PC-9 (cell line): Measurements from ENCODE around the gene FBN3. TPM values are rescaled to one million over a fixed set of nuclear protein-coding genes. Genes with fewer than 3 reads are reported as not detected.

ENCODE experiments used
- BruUV-seq: library from RNA; stranded (reverse); fragments of 400-500 nt; replicated peaks from 2 replicates; lab custom pipeline; 2021; lab: Mats Ljungman, UMichigan
- CTCF ChIA-PET: fragments of 300-600 bp; sonication (Branson Sonifier 250); formaldehyde crosslinking; loops from one replicate; lab custom pipeline; 2022; ENCODE audit warnings: antibody characterized with exemption; lab: Charles Lee
- POLR2A ChIA-PET: fragments of 300-600 bp; sonication (Branson Sonifier 250); formaldehyde crosslinking; loops from one replicate; lab custom pipeline; 2022; ENCODE audit warnings: antibody characterized with exemption; ENCODE audit not compliant: unreplicated experiment; lab: Charles Lee
- DNase-seq, 2 experiments: peaks; one replicate each; pipeline versions ENCODE4 v3.0.0 to v3.0.0-alpha.2; 2015 to 2022; ENCODE audit warnings: mixed read lengths in 1 of 2
- H2AFZ ChIP-seq: fragments of 200-600 bp; sonication (generic); 2 replicates; pipeline ENCODE4 v1.8.1; 2017; ENCODE audit warnings: antibody characterized with exemption
- H3F3A ChIP-seq: fragments of 200-600 bp; sonication (generic); 2 replicates; pipeline ENCODE4 v1.8.1; 2017; ENCODE audit warnings: antibody characterized with exemption, mild to moderate bottlenecking, low read depth; ENCODE audit not compliant: insufficient read depth
- H3K27ac ChIP-seq: fragments of 200-600 bp; sonication (generic); 2 replicates; pipeline ENCODE4 v1.6.1; 2016; ENCODE audit warnings: mixed run types
- H3K27me3 ChIP-seq: fragments of 200-600 bp; sonication (generic); 2 replicates; pipeline ENCODE4 v1.6.1; 2016; ENCODE audit warnings: low read depth, mixed run types; ENCODE audit not compliant: insufficient read depth
- H3K36me3 ChIP-seq: fragments of 200-600 bp; sonication (generic); 2 replicates; pipeline ENCODE4 v1.6.1; 2016; ENCODE audit warnings: low read depth, mixed run types
- H3K4me1 ChIP-seq: fragments of 200-600 bp; sonication (generic); replicated peaks from 2 replicates; pipeline ENCODE4 v1.6.1; 2016; ENCODE audit warnings: mixed run types; ENCODE audit not compliant: insufficient read depth
- H3K4me2 ChIP-seq: fragments of 200-600 bp; sonication (generic); 2 replicates; pipeline ENCODE4 v1.6.1; 2017; ENCODE audit warnings: mixed run types
- H3K4me3 ChIP-seq: fragments of 200-600 bp; sonication (generic); 2 replicates; pipeline ENCODE4 v1.6.1; 2016; ENCODE audit warnings: mixed run types
- H3K79me2 ChIP-seq: fragments of 200-600 bp; sonication (generic); 2 replicates; pipeline ENCODE4 v1.6.1; 2017; ENCODE audit warnings: low read depth, mixed run types
- H3K9me2 ChIP-seq: fragments of 200-600 bp; sonication (generic); 2 replicates; pipeline ENCODE4 v1.8.1; 2017; ENCODE audit warnings: mild to moderate bottlenecking; ENCODE audit not compliant: insufficient read depth
- H3K9me3 ChIP-seq: fragments of 200-600 bp; sonication (generic); 2 replicates; pipeline ENCODE4 v1.8.1; 2016; ENCODE audit warnings: low read depth; ENCODE audit not compliant: insufficient read depth
- H4K20me1 ChIP-seq: fragments of 200-600 bp; sonication (generic); 2 replicates; pipeline ENCODE4 v1.8.1; 2017; ENCODE audit not compliant: insufficient read depth
- CTCF ChIP-seq: fragments of 200-600 bp; sonication (generic); conservative IDR thresholded peaks from 2 replicates; pipeline ENCODE4 v1.6.1; 2017; ENCODE audit warnings: mixed run types, antibody characterized with exemption, mild to moderate bottlenecking, moderate library complexity
- EZH2 ChIP-seq: fragments of 200-600 bp; sonication (generic); IDR thresholded peaks from 2 replicates; pipeline ENCODE4 v1.8.0; 2017; ENCODE audit warnings: antibody characterized with exemption, low read depth
- intact Hi-C: fragments of 100-400 bp; cut with micrococcal nuclease; formaldehyde crosslinking; loops from one replicate; pipeline ENCODE4 v1.10.0; 2022; ENCODE audit not compliant: unreplicated experiment
- total RNA-seq: library from RNA; stranded (reverse); gene quantifications from 2 replicates; pipeline ENCODE4 v1.2.3, GENCODE V29; 2021

Gene FBN3
- total RNA-seq, 1 experiment from 2014 or later, result not detected

- H3K4me3 ChIP-seq, result no peak overlapping the region
- intact Hi-C loops, result no loop called here
- DNase-seq, result no peak
- CTCF ChIA-PET, result no interaction called here
- no peak overlapping the region for H3K27ac ChIP-seq
- H3K4me1 ChIP-seq, result no peaks in the 10 kb centered on the region
- no peaks in the 10 kb centered on the region for H3K36me3 ChIP-seq
- H3K79me2 ChIP-seq, result no peaks in the 10 kb centered on the region
- no peaks in the 10 kb centered on the region for H3K9me2 ChIP-seq
- BruUV-seq, result no TSS peak
- no peaks in the 10 kb centered on the region for H4K20me1 ChIP-seq
- peaks cover 92% of the 10 kb centered on the region for H3K27me3 ChIP-seq
- H3K4me2 ChIP-seq, result no peak overlapping the region
- no peak overlapping the region for H2AFZ ChIP-seq
- no peaks in the 10 kb centered on the region for H3K9me3 ChIP-seq
- no peaks in the 10 kb centered on the region; the same call in 1 of the 2 replicates for H3F3A ChIP-seq
- TF ChIP-seq CTCF, result no peak
- TF ChIP-seq EZH2, result no peak
- POLR2A ChIA-PET, result no interaction called here
Measured at GRCh38 chr19:8127311-8127710, 22.1 kb downstream of the FBN3 start.

- TF ChIP-seq EZH2 (no peak), CTCF (no peak)
- no peak overlapping the region for H3K4me2 ChIP-seq
- intact Hi-C loops, result no loop called here
- H3K9me3 ChIP-seq, result no peaks in the 10 kb centered on the region
- CTCF ChIA-PET, result no interaction called here
- no peak overlapping the region for H3K27ac ChIP-seq
- DNase-seq, result no peak
- no peaks in the 10 kb centered on the region for H3K79me2 ChIP-seq
- H2AFZ ChIP-seq, result no peak overlapping the region
- no peaks in the 10 kb centered on the region for H3K4me1 ChIP-seq
- no peaks in the 10 kb centered on the region; the same call in 1 of the 2 replicates for H3F3A ChIP-seq
- H3K4me3 ChIP-seq, result no peak overlapping the region
- POLR2A ChIA-PET, result no interaction called here
- H3K36me3 ChIP-seq, result no peaks in the 10 kb centered on the region
- peaks cover 84% of the 10 kb centered on the region for H3K27me3 ChIP-seq
- no peaks in the 10 kb centered on the region for H4K20me1 ChIP-seq
- no TSS peak for BruUV-seq
- no peaks in the 10 kb centered on the region for H3K9me2 ChIP-seq
Measured at GRCh38 chr19:8126511-8126910, 22.9 kb downstream of the FBN3 start.

GRCh38 chr19:8126008-8126407 lies 23.4 kb downstream of the FBN3 start:
- DNase-seq, result no peak
- H2AFZ ChIP-seq, result no peak overlapping the region
- no peaks in the 10 kb centered on the region for H3K79me2 ChIP-seq
- ChIA-PET POLR2A (no interaction called here), CTCF (no interaction called here)
- intact Hi-C loops, result no loop called here
- H4K20me1 ChIP-seq, result no peaks in the 10 kb centered on the region
- no peaks in the 10 kb centered on the region for H3K9me2 ChIP-seq
- H3K4me1 ChIP-seq, result no peaks in the 10 kb centered on the region
- no peaks in the 10 kb centered on the region for H3K9me3 ChIP-seq
- BruUV-seq, result no TSS peak
- no peaks in the 10 kb centered on the region for H3K36me3 ChIP-seq
- H3K4me3 ChIP-seq, result no peak overlapping the region
- no peak for TF ChIP-seq EZH2
- TF ChIP-seq CTCF, result no peak
- H3K4me2 ChIP-seq, result no peak overlapping the region
- H3K27ac ChIP-seq, result no peak overlapping the region
- H3F3A ChIP-seq, result no peaks in the 10 kb centered on the region; the same call in 1 of the 2 replicates
- H3K27me3 ChIP-seq, result peaks cover 79% of the 10 kb centered on the region
